Endothelial cell of hepatic sinusoid (primary cell): ENCODE results near the gene ZNF593.

Source experiments
- in situ Hi-C: cut with HindIII; loops from 2 replicates; pipeline ENCODE4 v1.10.0; 2017; ENCODE audit warnings: low sequenced_read_pairs

ZNF593 gene

DNA sequence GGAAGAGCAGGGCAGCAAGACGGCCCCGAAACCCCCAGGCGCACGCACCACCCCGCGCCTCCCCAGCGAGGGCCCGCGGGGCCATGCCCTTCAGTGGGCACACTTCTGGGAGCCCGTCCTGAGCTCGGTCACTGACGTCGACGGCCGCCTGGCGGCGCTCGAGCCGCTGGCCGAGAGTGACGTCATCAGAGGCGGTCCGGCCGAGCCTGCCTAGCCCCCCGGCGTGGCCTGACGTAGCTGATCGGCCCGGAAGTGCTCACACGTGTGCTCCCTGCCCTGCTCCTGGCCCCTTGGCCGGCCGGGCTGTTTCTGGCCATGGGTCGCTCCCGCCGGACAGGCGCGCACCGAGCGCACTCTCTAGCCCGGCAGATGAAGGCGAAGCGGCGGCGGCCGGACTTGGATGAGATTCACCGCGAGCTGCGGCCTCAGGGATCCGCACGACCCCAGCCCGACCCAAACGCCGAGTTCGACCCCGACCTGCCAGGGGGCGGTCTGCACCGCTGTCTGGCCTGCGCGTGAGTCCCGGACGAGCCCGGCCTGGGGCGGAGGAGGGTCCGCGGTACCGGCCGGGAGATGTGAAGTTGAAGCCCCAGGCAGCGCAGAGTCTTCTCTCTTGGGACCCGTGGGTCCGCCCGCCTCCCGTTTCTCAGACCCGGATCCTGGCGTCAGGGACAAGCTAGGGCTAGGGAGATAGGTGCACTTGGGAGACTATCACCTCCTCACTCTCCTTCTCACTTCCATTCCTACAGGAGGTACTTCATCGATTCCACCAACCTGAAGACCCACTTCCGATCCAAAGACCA is at the start of gene ZNF593:
Gene ZNF593 (plus strand): TSS at position 240 of the 803 bp plus-strand sequence. CDS start 76 bp downstream, at position 316.
- in situ Hi-C loops = loop anchor here (5.0 kb wide), 3 partner anchors 57 to 98 kb away; no protein-coding TSS in a partner anchor

DNA sequence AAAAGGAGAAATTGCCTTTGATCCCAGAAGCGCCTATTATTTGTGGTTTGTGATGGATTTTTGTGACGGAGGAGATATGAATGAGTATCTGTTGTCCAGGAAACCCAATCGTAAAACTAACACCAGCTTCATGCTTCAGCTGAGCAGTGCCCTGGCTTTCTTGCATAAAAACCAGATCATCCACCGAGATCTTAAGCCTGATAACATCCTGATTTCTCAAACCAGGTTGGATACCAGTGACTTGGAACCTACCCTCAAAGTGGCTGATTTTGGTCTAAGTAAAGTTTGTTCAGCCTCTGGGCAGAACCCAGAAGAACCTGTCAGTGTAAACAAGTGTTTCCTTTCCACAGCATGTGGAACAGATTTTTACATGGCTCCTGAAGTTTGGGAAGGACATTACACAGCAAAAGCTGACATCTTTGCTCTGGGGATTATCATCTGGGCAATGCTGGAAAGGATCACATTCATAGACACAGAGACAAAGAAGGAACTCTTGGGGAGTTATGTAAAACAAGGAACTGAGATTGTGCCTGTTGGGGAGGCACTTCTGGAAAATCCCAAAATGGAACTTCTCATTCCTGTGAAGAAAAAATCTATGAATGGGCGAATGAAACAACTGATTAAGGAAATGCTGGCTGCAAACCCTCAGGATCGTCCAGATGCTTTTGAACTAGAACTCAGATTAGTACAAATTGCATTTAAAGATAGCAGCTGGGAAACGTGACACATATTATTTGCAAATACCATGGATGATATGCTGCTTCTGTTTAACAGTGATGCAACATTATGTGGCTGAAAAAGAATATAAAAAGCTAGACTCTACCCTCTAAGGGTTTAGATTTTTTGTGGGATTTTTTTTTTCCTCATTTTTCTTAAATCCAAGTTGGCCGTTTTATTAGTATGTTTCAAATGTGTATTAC is 47.6 kb upstream of the ZNF593 start:
- in situ Hi-C loops = no loop called here

DNA sequence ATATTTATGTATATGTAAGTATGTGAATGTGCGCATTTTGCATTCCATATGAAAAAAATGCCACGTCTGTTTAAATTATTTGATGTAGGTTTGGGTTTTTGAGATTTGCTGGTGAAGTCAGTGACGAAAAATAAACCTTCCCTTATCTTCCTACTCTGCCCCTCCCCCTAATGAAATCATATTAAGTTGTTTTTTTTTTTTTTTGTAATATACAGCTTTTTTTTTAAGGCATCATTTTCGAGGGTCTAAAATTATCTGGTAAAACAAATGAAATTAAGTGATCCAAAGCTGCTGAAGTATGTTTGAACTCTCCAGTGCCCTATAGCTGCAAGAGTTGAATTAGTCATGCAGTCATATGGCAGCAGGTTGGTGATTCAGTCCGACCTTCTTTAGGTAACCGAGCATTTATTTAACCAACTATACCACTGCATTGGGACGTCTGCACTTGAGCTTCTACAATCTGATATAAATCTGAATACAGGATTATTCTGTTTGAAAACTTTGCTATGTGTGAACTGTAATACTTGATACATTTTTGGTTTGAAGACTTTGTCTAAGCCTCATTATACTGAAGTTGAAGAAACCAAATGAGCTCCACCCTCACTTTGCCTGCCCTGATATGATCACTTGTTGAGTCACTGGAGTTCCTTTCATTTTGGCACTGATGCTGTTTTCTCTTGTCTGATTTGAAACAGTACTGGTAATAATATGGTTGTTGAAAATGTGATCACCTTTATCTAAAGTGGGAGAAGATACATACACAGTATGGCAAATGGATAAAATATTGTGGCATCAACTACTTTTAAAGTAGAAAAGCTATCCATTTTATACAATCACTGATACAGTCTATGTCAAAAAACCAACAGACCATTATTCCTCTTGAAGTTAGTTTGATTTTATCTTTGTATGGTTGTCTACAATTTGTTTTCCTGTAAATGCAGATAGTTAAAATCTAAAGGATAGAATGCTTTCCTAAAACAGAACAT is 46.4 kb upstream of the ZNF593 start:
- in situ Hi-C loops = no loop called here

DNA sequence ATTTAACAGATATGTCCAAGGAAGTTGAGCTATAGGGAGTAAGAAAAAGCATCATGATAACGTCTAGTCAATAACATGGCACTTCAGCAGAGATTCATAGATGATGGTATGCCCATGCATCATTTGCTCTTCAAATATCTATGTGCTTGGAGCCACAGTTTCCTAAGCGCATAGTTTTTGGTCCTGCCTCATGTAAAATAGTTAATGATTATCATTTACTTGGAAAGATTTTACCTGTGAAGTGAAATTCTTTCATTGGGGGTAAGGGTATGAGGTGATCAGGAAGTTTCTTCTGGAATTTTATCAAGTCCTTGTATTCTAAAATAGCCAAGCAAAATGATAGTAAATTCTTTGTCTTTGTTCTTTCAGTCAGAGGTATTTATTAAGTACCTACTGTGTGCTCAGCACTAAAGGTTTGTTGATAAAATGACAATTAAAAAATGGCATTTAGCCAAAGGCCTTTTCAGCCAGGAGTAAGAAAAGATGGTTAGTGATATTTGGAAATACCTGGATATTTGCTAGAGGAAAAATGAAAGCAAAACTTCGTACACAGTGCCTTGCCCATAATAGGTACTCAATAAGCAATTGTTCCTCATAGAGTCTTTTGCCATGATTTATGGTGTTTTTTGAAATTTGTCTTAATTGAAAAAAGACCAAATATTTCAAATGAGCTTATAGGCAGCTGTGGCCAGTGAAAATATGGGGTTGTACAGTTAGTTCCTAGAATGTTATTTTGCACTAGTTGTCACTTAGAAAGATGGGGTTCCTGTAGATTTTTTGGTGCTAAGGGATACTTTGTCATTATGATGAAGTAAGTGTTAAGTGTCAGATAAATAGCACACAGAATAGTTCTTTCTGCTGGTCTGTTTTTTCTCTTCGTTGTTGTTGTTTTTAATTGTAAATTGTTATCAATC is 45.0 kb upstream of the ZNF593 start:
- in situ Hi-C loops = no loop called here

DNA sequence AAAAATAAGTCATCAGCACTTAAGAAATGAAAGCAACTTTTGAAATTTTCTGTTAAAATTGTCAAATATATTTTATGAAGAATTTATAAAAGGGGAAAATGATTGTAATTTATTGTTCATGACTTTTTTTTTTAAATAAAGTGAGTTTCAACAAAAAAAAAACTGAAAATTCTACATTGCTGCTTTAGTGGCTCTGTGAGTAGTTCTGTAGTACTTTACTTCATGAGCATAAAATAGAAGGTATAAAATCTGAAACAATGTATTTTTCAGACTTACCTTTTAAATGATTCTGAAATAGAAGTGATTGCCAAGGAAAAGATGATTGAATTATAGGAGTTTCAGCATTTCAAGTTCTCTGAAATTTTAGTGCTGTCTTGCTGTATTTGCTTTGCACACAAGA is 44.3 kb upstream of the ZNF593 start:
- in situ Hi-C loops = no loop called here

DNA sequence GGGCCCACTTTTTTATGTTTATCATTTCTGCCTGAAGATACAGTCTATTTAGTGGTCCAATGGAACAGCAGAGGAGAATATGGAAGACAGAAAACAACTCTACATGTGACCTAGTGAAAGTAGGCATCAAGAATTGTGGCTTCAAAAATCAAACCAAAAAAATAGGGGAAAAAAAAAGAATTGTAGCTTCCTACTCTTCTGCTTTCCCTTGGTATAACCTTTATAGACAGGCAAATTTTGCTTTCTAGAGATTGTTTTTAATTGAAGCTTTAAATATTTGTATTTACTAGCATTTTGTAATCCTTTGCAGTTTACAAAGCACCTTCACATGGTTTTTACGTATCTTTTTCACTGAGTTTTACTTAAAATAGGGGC is 43.8 kb upstream of the ZNF593 start:
- in situ Hi-C loops = no loop called here

DNA sequence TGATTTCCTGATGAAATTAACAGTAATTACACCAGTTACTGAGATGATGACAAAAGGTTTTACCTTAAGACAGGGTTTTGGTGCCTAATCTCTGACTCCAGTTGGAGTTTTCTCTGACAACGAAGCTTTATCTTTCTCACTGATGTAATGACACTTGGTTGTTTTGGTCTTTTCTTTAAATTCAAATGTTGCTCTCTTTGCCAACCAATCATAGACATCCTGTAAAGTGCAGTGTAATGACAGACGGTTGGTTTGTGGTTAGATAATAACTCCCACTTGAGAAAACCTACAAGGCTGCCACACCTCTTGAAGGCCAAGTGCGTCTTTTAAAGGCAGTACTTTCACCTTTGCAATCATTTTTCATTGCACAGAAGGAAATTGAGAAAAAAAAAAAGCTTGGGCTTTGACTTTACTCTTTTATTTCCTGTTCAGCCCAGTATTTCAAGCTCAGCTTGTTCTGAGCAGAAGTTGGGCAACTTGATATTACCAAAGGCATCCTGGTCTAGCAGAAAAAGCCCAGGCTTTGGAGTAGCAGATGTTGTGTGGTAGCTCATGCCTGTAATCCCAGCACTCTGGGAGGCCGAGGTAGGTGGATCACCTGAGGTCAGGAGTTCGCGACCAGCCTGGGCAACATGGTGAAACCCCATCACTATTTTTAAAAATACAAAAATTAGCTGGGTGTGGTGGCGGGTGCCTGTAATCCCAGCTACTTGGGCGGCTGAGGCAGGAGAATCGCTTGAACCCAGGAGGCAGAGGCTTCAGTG is 43.2 kb upstream of the ZNF593 start:
- in situ Hi-C loops = no loop called here

DNA sequence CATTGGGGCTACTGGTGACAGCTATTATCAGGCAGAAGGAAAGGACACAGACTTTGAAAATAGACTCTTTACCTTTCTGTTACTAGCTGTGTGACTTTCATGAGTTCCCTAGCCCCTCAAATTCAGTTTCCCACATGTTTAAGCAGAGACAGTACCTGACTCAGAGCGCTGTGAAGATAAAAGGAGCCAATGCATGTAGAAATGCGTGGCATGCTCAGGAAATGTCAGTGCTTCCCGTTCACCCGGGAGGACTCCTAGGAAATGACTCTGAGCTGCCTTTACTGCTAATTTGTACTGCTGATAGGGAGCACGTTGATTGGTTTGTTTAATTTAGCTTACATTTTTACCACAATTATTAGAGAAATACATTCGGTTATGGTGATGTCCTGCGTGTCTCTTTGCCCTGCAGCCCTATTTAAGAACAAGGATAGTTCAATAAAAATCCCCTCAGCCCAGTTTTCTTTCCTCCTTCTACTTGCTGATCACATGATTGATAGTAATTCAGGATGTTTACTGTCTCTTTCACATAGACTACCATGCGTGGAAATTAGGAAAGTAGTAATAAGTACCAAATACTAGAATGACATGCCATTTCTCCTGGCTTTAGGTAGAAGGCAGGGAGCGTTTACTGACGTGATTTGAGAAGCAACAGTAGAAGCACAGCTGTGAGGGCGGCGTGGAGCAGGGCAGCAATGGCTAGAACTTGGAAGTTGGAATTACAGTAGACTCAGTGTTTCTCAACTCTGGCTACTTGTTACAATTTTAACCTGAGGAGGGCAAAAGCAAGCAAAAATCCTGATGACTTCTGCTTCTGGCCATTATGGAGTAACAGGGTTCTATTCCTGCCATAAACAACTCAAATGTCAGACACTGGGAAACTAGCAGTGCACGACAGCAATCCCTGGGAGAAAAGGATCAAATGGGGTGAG is 42.2 kb upstream of the ZNF593 start:
- in situ Hi-C loops = no loop called here

DNA sequence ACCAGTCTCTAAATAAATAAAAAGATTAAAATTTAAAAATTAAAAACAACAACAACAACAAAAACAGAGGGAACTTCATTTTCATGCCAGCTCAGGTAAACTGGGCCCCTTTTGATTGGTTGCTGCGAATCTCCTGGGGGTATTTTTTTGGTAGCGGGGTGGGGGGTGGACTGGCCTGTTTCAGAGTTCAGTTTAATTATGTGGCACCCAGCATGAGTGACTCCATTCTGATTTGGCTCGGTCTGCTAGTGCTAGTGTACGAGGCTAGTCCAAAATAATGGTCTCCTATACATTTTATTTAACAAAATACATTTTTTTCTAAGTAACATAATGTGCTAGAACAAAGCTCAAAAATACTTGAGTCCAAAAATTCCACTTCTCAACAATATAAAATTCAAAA is 39.9 kb upstream of the ZNF593 start:
- in situ Hi-C loops = no loop called here

DNA sequence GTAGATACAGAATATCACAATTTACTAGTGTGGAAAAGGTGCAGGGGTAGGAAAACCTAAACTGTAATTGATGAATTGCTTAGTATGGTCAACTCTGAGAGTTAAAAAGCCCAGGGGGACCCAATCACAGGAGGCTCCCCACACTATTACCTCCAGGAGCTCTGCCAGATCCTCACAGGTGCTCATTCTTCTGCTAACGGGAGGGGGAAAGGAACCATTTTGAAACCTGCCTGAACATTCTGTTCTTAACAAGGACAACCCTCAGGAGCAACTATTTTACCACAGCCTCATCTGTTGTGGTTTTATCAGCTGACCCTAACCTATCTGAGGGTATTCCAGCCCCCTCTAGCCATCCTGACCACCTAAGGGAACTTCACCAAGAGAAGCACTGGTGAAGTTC is 39.0 kb upstream of the ZNF593 start:
- in situ Hi-C loops = no loop called here

DNA sequence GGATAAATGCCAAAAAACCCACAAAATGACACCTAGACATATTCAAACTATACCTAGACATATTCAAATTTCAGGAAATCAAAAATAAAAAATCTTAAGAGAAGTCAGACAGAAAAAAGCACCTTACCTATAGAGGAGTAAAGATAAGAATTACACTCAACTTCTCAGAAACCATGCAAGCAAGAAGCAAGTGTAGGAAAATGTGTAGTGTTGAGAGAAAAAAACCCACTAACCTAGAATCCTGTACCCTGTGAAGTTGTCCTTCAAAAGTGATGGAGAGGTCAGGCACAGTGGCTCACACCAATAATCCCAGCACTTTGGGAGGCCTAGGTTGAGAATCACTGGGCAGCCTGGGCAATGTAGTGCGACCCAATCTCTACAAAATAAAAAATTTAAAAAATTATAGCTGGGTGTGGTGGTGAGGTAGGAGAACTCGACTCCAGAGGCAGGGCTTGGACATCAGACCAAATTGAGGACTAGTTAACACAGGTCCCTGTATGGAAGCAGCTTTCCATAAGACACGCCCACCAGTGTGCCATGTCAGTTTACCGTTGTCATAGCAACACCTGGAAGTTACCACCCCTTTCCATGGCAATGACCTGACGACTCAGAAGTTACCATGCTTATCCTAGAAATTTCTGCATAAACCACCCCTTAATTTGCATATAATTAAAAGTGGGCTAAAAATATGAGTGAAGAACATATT is 37.4 kb upstream of the ZNF593 start:
- in situ Hi-C loops = no loop called here

DNA sequence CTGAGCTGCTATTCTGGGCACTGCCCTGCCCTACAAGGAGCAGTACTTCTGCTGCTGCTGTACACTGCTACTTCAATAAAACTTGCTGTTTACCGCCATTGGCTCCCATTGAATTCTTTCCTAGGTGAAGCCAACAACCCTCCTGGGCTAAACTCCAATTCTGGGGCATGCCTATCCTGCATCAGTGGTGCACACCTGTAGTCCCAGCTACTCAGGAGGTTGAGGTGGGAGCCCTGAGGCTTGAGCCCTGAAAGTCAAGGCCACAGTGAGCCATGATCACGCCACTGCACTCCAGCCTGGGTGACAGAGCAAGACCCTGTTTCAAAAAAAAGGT is 36.9 kb upstream of the ZNF593 start:
- in situ Hi-C loops = no loop called here

DNA sequence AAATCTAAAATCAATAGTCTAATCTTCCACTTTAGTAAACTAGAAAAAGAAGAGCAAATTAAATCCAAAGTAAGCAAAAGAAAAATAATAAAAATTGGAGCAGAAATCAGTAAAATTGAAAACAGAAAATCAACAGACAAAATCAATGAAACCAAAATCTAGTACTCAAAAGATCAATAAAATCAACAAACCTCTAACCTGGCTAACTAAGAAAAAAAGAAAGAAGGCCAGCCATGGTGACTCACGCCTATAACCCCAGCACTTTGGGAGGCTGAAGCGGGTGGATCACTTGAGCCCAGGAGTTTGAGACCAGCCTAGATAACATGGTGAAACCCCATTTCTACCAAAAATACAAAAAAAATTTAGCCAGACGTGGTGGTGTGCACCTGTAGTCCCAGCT is 35.2 kb upstream of the ZNF593 start:
- in situ Hi-C loops = no loop called here

DNA sequence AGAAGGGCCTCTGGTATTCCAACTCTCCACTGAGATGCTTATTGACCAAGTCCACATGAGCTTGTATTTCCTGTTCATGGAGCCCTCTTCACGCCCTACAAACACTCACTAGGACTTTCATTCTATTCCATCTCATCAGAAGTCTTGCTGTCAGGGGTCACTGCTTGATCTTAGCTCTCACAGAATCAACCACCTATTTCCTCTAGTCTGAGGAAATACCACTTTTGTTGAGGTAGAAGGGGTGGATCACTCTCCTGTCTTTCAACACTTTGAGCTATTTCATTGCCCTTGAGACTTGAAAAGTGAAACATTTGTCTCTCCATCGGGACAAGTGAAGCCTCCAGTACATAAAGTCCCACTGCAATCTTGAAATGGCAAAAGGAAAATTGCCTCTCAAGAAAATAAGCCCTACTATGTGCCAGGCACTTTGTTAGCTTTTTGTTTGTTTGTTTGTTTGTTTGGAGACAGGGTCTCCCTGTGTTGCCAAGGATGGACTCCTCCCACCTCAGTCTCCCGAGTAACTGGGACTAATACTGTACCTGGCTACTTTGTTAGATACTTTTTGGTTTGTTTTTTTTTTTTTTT is 30.6 kb upstream of the ZNF593 start:
- in situ Hi-C loops = no loop called here

DNA sequence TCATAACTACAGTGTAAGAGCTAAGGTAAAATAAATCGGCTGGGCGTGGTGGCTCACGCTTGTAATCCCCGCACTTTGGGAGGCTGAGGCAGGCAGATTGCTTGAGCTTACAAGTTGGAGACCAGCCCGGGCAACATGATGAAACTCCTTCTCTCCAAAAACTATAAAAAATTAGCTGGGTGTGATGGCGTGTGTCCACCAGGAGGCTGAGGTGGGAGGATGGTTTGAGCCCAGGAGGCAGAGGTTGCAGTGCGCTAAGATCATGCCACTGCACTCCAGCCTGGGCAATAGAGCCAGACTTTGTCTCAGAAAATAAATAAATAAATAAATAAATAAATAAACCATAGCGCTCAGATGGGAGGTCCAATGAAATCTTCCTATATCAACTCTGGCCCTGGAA is 27.5 kb upstream of the ZNF593 start:
- in situ Hi-C loops = no loop called here

DNA sequence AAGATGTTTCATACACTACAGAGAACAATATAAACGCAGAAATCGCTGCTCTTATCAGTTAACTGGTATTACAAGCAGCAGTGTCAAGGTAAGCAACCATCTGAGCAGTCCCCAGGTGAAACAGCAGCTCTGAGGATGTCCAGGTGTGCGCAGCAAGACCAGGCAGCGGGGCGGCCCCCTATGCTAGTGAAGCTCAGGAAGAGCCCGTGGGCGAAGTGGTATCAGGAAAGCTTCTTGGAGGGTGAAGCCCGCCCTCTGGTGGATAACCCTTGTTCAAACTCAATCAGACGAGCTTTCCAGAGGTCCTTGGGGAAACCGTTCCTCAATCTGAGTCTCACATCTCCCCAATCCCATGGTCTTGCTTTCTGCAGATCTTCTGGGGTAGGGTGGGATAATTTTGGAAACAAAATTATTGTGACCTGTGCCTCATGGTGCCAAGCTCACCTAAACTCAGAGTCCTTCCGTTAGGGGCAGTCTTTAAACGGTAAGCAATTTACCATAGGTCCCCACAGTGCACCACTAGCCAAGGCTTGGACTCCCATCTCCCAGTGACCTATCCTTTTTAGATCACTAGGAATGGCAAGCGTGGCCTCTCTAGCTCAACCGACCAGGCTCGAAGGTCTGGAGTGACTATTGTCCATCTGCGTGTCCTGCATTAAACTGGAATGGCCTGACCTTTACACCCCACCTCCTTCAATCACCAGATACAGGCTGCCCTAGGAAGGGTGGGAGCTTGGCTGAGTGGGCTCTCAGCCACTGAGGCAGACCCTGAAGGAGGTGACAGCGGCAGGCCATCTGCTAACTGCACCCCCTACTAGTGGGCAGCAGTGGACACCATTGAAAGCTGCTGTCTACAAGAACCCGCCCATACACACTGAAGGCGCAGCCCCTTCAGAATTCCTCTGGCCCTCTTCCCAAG is 24.4 kb upstream of the ZNF593 start:
- in situ Hi-C loops = loop anchor here (5.0 kb wide), 1 partner anchor 88 kb away; no protein-coding TSS in a partner anchor
